ENCODE data around the gene XRCC6. TPM values are rescaled to one million over a fixed set of nuclear protein-coding genes. Genes with fewer than 3 reads are reported as not detected.

The XRCC6 gene
- total RNA-seq, 6 experiments from 2014 or later = 324 to 395 (median 373) TPM

DNA sequence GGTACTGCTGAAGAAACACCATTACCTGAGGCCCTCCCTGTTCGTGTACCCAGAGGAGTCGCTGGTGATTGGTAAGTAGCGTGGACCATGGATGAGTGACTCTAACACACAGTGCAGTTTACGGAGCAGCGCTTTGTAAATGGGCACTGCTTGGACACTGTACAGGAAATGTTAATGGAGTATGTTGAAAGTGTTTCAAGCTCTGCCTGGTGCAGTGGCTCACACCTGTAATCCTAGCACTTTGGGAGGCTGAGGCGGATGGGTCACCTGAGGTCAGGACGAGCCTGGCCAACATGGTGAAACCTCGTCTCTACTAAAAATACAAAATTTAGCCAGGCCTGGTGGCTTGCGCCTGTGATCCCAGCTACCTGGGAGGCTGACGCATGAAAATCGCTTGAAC is 29.7 kb downstream of the XRCC6 start:
- Mint-ChIP-seq H3K9me3 (no peaks in the 10 kb centered on the region), H3K27me3 (ENCODE audit: insufficient read depth) (no peaks in the 10 kb centered on the region), H3K4me1 (ENCODE audit: low read depth) (peaks cover 9% of the 10 kb centered on the region), H3K4me3 (no peak overlapping the region), H3K36me3 (ENCODE audit: low read depth) (peaks cover 14% of the 10 kb centered on the region), H3K27ac (no peak overlapping the region)
- TF ChIP-seq, protein P1, sequence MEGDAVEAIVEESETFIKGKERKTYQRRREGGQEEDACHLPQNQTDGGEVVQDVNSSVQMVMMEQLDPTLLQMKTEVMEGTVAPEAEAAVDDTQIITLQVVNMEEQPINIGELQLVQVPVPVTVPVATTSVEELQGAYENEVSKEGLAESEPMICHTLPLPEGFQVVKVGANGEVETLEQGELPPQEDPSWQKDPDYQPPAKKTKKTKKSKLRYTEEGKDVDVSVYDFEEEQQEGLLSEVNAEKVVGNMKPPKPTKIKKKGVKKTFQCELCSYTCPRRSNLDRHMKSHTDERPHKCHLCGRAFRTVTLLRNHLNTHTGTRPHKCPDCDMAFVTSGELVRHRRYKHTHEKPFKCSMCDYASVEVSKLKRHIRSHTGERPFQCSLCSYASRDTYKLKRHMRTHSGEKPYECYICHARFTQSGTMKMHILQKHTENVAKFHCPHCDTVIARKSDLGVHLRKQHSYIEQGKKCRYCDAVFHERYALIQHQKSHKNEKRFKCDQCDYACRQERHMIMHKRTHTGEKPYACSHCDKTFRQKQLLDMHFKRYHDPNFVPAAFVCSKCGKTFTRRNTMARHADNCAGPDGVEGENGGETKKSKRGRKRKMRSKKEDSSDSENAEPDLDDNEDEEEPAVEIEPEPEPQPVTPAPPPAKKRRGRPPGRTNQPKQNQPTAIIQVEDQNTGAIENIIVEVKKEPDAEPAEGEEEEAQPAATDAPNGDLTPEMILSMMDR (IDR thresholded peaks at IDR 0.05) = no peak
- no peak for DNase-seq

DNA sequence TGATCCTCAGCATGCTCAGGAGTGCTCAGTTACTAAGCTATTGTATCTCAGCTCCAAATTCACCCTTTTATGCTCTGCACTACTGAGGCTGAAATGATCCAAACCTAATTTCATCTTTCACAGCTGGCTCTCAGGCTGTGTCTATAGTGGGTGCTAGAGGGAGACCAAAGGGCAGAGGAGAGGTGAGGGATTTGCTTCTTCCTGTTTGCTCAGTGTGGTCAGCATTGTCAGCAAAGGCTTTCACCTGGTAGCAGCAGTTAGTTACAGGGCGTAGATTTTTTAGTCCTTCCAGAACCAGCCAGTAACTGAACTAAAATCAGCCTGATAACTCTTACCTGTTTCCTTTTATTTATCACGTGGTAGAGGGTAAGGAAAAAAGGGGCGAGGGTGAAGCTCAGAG is 33.2 kb downstream of the XRCC6 start:
- no peaks in the 10 kb centered on the region for H3K9me3 Mint-ChIP-seq
- peaks cover 14% of the 10 kb centered on the region for H3K36me3 Mint-ChIP-seq (ENCODE audit: low read depth)
- TF ChIP-seq, protein P1 (IDR thresholded peaks at IDR 0.05) = no peak
- H3K4me1 Mint-ChIP-seq (ENCODE audit: low read depth) = no peaks in the 10 kb centered on the region
- H3K27me3 Mint-ChIP-seq (ENCODE audit: insufficient read depth) = no peaks in the 10 kb centered on the region; the same call in 1 of the 2 replicates
- DNase-seq = no peak
- no peak overlapping the region for H3K4me3 Mint-ChIP-seq
- H3K27ac Mint-ChIP-seq = no peak overlapping the region

DNA sequence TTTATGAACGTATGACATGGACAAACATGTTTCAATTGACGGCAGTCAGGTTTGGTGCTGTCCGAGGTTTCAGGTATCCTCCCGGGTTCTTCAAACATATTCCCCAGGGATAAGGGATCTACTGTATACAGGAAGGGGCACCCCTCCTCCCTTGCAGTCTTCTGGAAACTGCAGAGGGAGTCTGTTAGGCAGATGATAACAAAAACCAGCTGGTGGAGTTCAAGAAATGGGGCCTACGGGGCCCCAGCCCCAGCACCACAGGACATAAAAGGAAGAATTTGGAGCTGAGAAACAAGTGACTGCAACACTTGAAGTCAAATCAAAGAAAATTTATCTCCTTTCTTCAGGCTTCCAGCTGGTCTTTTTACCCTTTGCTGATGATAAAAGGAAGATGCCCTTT is 35.5 kb downstream of the XRCC6 start:
- H3K4me3 Mint-ChIP-seq = no peak overlapping the region
- H3K27me3 Mint-ChIP-seq (ENCODE audit: insufficient read depth) = no peaks in the 10 kb centered on the region; the same call in 1 of the 2 replicates
- DNase-seq = no peak
- H3K36me3 Mint-ChIP-seq (ENCODE audit: low read depth) = peaks cover 20% of the 10 kb centered on the region
- H3K4me1 Mint-ChIP-seq (ENCODE audit: low read depth) = peaks cover 12% of the 10 kb centered on the region
- TF ChIP-seq, protein P1 (IDR thresholded peaks at IDR 0.05) = no peak
- no peaks in the 10 kb centered on the region for H3K9me3 Mint-ChIP-seq
- peak overlapping the region; percentile 29; the same call in 1 of the 2 replicates for H3K27ac Mint-ChIP-seq

DNA sequence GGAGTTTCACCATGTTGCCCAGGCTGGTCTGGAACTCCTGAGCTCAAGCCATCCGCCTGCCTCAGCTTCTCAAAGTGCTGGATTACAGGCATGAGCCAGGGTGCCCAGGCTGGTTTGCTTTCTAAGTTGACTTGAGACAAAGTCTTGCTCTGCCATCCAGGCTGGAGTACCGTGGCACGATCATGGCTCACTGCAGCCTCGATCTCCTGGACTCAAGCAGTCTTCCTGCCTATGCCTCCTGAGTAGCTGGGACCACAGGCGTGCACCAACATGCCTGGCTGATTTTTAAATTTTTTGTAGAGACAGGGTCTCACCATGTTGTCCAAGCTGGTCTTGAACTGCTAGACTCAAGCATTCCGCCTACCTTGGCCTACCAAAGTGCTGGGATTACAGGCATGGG is 36.6 kb downstream of the XRCC6 start:
- peaks cover 12% of the 10 kb centered on the region for H3K4me1 Mint-ChIP-seq (ENCODE audit: low read depth)
- TF ChIP-seq, protein P1 (IDR thresholded peaks at IDR 0.05) = no peak
- no peak for DNase-seq
- no peaks in the 10 kb centered on the region; the same call in 1 of the 2 replicates for H3K27me3 Mint-ChIP-seq (ENCODE audit: insufficient read depth)
- no peaks in the 10 kb centered on the region for H3K9me3 Mint-ChIP-seq
- H3K36me3 Mint-ChIP-seq (ENCODE audit: low read depth) = peaks cover 25% of the 10 kb centered on the region
- H3K27ac Mint-ChIP-seq = no peak overlapping the region; the same call in 1 of the 2 replicates
- H3K4me3 Mint-ChIP-seq = no peak overlapping the region

DNA sequence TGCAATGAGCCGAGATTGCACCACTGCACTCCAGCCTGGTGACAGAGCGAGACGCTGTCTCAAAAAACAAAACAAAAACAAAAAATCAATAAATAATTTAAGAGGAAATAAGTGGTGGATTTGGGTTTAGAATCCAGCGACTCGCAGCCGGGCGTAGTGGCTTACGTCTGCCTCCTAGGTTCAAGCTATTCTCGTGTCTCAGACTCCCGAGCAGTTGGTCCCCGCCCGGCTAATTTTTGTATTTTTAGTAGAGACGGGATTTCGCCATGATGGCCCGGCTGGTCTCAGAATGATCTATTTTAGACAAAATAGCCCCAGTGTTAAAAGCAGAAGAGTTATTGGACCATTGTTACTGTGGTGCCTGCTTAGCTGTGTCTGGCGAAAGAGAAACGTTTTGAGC is 37.8 kb downstream of the XRCC6 start:
- Mint-ChIP-seq H3K27ac (no peak overlapping the region), H3K4me3 (no peak overlapping the region), H3K27me3 (ENCODE audit: insufficient read depth) (no peaks in the 10 kb centered on the region; the same call in 1 of the 2 replicates), H3K9me3 (no peaks in the 10 kb centered on the region), H3K36me3 (ENCODE audit: low read depth) (peaks cover 30% of the 10 kb centered on the region), H3K4me1 (ENCODE audit: low read depth) (peaks cover 19% of the 10 kb centered on the region)
- DNase-seq = no peak
- TF ChIP-seq, protein P1 (IDR thresholded peaks at IDR 0.05) = no peak

DNA sequence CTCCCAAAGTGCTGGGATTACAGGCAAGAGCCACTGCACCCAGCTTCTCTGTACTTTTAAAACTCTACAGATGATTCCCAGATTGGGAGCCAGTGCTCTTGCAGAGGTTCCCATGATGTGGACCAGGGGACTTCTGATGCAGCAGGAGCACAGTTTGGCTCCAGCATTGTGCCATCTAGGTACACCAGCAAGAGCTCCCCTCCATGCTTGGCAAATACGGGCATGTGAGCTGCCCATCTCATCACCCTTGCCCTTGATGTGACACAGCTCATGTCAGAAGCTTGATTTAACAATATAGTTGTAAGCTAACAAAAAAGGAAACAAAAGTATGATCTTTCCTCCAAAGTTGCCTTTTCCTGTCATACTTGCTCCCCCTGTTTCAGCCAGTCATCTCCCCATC is 38.8 kb downstream of the XRCC6 start:
- Mint-ChIP-seq H3K36me3 (ENCODE audit: low read depth) (peaks cover 28% of the 10 kb centered on the region), H3K9me3 (no peaks in the 10 kb centered on the region), H3K4me3 (no peak overlapping the region), H3K27me3 (ENCODE audit: insufficient read depth) (peaks cover under 1% of the 10 kb centered on the region), H3K27ac (peak overlapping the region; percentile 51; the same call in 1 of the 2 replicates), H3K4me1 (ENCODE audit: low read depth) (peaks cover 29% of the 10 kb centered on the region)
- TF ChIP-seq, protein P1 (IDR thresholded peaks at IDR 0.05) = no peak
- DNase-seq = no peak

Measured in HFFc6 (cell line).